Upper lobe of right lung (tissue), 1 donor: ENCODE results near the gene FGD6. TPM values are rescaled to one million over a fixed set of nuclear protein-coding genes. Genes with fewer than 3 reads are reported as not detected.

Experiments used
- ATAC-seq: fragments of 200-7000 bp; cut with Tn5 transposase; one replicate; pipeline ENCODE4 v1.9.1; 2020; ENCODE audit warnings: mild to moderate bottlenecking, moderate library complexity
- DNase-seq: peaks from one replicate; pipeline ENCODE4 v3.0.0-alpha.2; 2020
- H3K27ac ChIP-seq: fragments of 200-600 bp; one replicate; pipeline ENCODE4 v1.8.0; 2022
- H3K27me3 ChIP-seq: fragments of 200-600 bp; one replicate; pipeline ENCODE4 v1.8.0; 2022; ENCODE audit warnings: mild to moderate bottlenecking
- H3K36me3 ChIP-seq: fragments of 200-600 bp; one replicate; pipeline ENCODE4 v1.8.0; 2022
- H3K4me1 ChIP-seq: fragments of 200-600 bp; one replicate; pipeline ENCODE4 v1.8.0; 2022
- H3K4me3 ChIP-seq: fragments of 200-600 bp; one replicate; pipeline ENCODE4 v1.8.0; 2022; ENCODE audit warnings: mild to moderate bottlenecking
- H3K9me3 ChIP-seq: fragments of 200-600 bp; one replicate; pipeline ENCODE4 v1.8.0; 2022
- intact Hi-C: fragments of 100-400 bp; cut with DNase I; formaldehyde crosslinking; loops from one replicate; pipeline ENCODE4 v1.11.0; 2022
- total RNA-seq: library from RNA; stranded (reverse); fragmentation: NEBNext Ultra II Directional; extraction: Animal tissue kit (Norgen Biotek cat#: 25700); gene quantifications from one replicate; pipeline ENCODE4 v1.2.1, GENCODE V29; 2021
- TF ChIP-seq, protein P1 (sequence below): fragments of 200-600 bp; IDR thresholded peaks from one replicate; pipeline ENCODE4 v1.8.0; 2022; ENCODE audit warnings: antibody characterized with exemption
- donor health status: DM: no; HTN: yes; CAD: no; lungs with severe emphysema.

Gene FGD6
- total RNA-seq, 1 donor from 2014 or later, result 28.8 TPM

DNA sequence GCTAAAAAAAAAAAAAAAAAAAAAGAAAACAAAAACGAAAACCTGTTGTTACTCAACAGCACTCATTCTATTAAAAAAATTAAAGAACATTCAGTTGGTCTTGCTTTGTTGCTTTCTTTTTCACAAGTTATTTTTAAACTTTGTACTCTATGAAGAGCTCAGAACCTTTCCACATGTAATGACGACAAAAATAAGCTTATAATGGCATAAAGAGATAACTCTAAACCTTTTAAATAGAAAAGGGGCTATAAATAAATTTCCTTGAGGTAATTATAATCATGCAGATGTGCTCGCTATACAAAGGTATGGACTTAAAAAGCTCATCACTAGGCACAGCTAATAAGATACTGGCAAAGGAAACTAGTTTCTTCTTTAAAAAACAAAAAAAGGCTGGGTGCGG is 157.3 kb downstream of the FGD6 start:
- ATAC-seq (no peak), DNase-seq (no peak)
- peaks cover 90% of the 10 kb centered on the region for H3K36me3 ChIP-seq
- TF ChIP-seq, protein P1, sequence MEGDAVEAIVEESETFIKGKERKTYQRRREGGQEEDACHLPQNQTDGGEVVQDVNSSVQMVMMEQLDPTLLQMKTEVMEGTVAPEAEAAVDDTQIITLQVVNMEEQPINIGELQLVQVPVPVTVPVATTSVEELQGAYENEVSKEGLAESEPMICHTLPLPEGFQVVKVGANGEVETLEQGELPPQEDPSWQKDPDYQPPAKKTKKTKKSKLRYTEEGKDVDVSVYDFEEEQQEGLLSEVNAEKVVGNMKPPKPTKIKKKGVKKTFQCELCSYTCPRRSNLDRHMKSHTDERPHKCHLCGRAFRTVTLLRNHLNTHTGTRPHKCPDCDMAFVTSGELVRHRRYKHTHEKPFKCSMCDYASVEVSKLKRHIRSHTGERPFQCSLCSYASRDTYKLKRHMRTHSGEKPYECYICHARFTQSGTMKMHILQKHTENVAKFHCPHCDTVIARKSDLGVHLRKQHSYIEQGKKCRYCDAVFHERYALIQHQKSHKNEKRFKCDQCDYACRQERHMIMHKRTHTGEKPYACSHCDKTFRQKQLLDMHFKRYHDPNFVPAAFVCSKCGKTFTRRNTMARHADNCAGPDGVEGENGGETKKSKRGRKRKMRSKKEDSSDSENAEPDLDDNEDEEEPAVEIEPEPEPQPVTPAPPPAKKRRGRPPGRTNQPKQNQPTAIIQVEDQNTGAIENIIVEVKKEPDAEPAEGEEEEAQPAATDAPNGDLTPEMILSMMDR, result no peak
- H3K4me1 ChIP-seq, result no peaks in the 10 kb centered on the region
- no peaks in the 10 kb centered on the region for H3K27me3 ChIP-seq
- H3K27ac ChIP-seq, result no peak overlapping the region
- no peaks in the 10 kb centered on the region for H3K9me3 ChIP-seq
- intact Hi-C loops, result no loop called here
- no peak overlapping the region for H3K4me3 ChIP-seq

DNA sequence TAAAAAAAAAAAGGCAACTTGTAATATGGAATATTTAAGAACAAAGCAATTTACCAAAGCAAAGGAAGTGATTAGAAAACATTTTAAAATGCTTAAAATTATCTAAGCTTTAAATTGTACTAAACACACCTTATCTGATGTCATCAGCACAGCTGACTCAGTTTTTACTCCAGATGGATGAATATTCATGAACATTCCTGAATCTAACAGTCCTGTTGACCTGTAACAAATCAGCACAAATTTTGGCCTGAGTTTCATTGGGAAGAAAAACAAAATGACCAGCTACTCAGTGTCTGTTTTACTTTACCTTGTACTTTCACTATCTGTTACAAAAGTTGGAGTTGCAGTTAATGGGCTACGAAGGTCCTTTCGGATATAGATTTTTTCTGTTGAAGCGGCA is 159.8 kb downstream of the FGD6 start:
- H3K4me3 ChIP-seq, result no peak overlapping the region
- peaks cover 70% of the 10 kb centered on the region for H3K36me3 ChIP-seq
- DNase-seq, result no peak
- no peaks in the 10 kb centered on the region for H3K9me3 ChIP-seq
- intact Hi-C loops, result no loop called here
- TF ChIP-seq, protein P1, result no peak
- no peaks in the 10 kb centered on the region for H3K4me1 ChIP-seq
- no peak for ATAC-seq
- H3K27ac ChIP-seq, result no peak overlapping the region
- no peaks in the 10 kb centered on the region for H3K27me3 ChIP-seq

DNA sequence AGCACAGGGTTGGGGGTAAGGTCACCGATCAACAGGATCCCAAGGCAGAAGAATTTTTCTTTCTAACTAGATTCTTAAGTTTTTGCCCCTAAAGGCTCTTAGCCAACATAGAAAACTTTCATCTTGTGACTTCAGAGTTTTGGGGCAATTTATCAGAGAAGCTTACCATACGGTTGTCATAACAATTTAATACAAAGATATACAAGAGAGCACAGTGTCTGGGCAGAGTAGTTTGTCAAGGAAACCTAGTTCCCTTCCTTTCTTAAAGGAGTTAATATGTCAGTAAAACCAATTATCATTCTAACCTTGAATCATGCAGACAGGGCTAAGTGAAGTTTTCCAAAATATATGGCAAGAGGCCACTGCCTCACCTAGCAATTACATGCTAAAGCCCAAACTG is 162.2 kb downstream of the FGD6 start:
- Histone ChIP-seq H3K27me3 (no peaks in the 10 kb centered on the region), H3K27ac (no peak overlapping the region), H3K9me3 (no peaks in the 10 kb centered on the region), H3K4me1 (no peaks in the 10 kb centered on the region), H3K36me3 (peaks cover 70% of the 10 kb centered on the region), H3K4me3 (no peak overlapping the region)
- intact Hi-C loops, result no loop called here
- DNase-seq (no peak), ATAC-seq (no peak)
- TF ChIP-seq, protein P1, result no peak

DNA sequence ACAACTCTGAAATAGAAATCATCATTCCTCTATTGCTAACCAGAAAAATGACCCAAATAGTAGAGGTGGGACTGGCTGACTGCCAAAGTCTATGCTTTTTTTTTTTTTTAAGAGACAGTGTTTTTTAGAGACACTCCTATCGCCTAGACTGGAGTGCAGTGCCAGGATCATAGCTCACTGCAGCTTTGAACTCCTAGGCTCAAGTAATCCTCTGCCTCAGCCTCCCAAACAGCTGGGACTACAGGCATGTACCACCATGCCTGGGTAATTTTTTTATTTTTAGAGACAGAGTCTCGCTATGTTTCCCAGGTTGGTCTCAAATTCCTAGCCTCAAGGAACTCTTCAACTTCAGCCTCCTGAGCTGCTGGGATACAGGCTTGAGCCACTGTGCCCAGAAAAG is 163.1 kb downstream of the FGD6 start:
- TF ChIP-seq, protein P1, result no peak
- ATAC-seq (no peak), DNase-seq (no peak)
- H3K4me1 ChIP-seq, result no peaks in the 10 kb centered on the region
- H3K4me3 ChIP-seq, result no peak overlapping the region
- H3K9me3 ChIP-seq, result no peaks in the 10 kb centered on the region
- intact Hi-C loops, result no loop called here
- H3K36me3 ChIP-seq, result peaks cover 71% of the 10 kb centered on the region
- no peaks in the 10 kb centered on the region for H3K27me3 ChIP-seq
- H3K27ac ChIP-seq, result no peak overlapping the region

DNA sequence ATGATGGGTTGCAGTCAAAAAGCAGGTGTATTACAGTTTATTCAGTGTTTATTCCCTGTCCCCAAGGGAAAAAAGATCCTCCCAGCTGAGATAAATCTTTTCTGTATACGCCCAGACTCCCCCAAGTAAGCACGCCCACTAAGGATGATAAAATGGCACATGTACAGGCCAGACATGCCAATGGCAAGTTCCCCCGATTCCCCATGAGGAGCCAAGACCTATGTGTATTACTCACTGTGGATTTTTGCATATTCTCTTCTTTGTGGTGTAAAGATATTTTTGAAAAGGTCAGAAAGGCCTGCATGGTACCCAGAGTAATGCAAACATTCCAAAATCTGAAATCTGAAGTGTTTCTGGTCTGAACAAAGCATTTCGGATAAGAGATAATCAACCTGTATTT is 166.0 kb downstream of the FGD6 start:
- DNase-seq, result no peak
- ATAC-seq, result no peak
- no peak overlapping the region for H3K4me3 ChIP-seq
- H3K4me1 ChIP-seq, result no peaks in the 10 kb centered on the region
- H3K27ac ChIP-seq, result no peak overlapping the region
- peaks cover 72% of the 10 kb centered on the region for H3K36me3 ChIP-seq
- H3K27me3 ChIP-seq, result no peaks in the 10 kb centered on the region
- TF ChIP-seq, protein P1, result no peak
- intact Hi-C loops, result no loop called here
- no peaks in the 10 kb centered on the region for H3K9me3 ChIP-seq

DNA sequence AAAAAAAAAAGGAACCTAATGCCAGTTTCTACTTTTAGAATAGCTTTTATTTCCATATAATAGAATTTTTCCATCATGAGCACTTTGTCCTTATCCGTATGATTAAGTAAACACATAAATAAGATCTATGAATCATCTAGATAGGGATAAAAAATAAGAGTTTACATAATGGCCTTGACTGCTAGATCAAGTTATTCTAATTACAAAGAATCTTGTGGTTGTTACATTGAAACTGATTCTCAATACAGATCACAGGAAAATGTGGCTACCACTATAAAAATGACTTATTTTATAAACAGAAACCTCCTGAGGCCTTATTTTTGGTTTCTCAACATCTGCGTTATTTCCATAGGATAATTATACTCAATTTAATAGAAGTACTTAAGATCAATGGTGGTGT is 179.4 kb downstream of the FGD6 start:
- Histone ChIP-seq H3K9me3 (no peaks in the 10 kb centered on the region), H3K27ac (no peak overlapping the region), H3K36me3 (peaks cover 64% of the 10 kb centered on the region), H3K27me3 (no peaks in the 10 kb centered on the region), H3K4me3 (no peak overlapping the region), H3K4me1 (no peaks in the 10 kb centered on the region)
- no peak for DNase-seq
- intact Hi-C loops, result no loop called here
- TF ChIP-seq, protein P1, result no peak
- no peak for ATAC-seq
